Measurements from ENCODE around the gene MORN1.

DNA sequence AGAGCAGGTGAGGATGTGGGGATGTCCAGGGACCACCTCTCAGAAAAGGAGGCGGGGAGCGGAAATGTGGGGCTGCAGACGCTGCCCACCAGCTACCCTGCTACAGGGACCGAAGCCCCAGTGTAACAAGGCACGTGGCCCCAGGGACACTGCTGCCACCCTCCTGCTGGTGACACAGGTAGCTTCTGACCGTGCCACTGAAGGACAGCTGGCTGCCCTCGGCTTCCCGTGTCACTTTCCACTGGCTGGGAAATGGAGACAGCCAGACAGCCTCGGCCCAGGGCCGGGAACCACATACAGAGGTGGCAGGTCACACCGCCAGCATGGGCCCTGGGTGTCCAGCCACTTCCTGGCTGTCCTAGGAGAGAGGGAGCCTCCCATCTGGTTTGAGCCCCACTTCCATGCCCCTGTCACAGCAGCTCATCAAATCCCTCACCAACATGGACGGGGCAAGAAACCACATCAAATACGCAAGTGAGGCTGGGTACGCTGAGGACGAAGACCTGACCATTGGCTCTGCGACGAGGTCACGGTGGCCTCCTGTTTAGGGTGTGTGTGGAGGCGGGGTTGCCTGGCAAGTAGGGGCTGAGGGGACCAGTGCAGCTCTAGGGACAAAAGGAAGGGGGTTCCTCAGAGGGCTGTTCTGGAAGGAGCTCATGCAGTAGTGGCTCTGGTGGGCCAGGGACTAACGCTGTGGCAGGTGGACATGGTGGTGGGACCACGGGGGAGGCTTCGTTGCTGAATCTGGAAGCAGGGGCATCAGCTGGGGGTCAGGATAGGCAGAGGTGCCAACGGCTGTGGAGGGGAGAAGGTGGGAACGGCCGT, 16.0 kb upstream of the MORN1 start:
- TF ChIP-seq, protein P1, sequence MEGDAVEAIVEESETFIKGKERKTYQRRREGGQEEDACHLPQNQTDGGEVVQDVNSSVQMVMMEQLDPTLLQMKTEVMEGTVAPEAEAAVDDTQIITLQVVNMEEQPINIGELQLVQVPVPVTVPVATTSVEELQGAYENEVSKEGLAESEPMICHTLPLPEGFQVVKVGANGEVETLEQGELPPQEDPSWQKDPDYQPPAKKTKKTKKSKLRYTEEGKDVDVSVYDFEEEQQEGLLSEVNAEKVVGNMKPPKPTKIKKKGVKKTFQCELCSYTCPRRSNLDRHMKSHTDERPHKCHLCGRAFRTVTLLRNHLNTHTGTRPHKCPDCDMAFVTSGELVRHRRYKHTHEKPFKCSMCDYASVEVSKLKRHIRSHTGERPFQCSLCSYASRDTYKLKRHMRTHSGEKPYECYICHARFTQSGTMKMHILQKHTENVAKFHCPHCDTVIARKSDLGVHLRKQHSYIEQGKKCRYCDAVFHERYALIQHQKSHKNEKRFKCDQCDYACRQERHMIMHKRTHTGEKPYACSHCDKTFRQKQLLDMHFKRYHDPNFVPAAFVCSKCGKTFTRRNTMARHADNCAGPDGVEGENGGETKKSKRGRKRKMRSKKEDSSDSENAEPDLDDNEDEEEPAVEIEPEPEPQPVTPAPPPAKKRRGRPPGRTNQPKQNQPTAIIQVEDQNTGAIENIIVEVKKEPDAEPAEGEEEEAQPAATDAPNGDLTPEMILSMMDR (IDR thresholded peaks at IDR 0.05; ENCODE audit: poor library complexity) = no peak
- no peak for TF ChIP-seq EZH2 (IDR thresholded peaks at IDR 0.05; ENCODE audit: borderline replicate concordance)
- no peak for TF ChIP-seq EZH2phosphoT487 (IDR thresholded peaks at IDR 0.05; ENCODE audit: low read depth, severe bottlenecking, unreplicated experiment)

Data from hepatocyte (in vitro differentiated cells).